GM13976 (cell line): Measurements from ENCODE around the gene ZNF695.

ENCODE experiments used
- DNase-seq: peaks from one replicate; pipeline ENCODE4 v3.0.0; 2012; ENCODE audit warnings: low spot score
- CTCF ChIP-seq: IDR thresholded peaks from 2 replicates; pipeline ENCODE4 v1.5.1; 2012; ENCODE audit warnings: borderline replicate concordance, mild to moderate bottlenecking; ENCODE audit not compliant: insufficient read depth; ENCODE audit errors: extremely low read depth, missing control alignments, control extremely low read depth
- in situ Hi-C: fragments of 300-500 bp; cut with MboI; formaldehyde crosslinking; loops from one replicate; pipeline ENCODE4 v1.12.0; 2022; ENCODE audit warnings: low sequenced_read_pairs, mixed read lengths, inconsistent platforms; ENCODE audit not compliant: unreplicated experiment

ZNF695 gene

DNA sequence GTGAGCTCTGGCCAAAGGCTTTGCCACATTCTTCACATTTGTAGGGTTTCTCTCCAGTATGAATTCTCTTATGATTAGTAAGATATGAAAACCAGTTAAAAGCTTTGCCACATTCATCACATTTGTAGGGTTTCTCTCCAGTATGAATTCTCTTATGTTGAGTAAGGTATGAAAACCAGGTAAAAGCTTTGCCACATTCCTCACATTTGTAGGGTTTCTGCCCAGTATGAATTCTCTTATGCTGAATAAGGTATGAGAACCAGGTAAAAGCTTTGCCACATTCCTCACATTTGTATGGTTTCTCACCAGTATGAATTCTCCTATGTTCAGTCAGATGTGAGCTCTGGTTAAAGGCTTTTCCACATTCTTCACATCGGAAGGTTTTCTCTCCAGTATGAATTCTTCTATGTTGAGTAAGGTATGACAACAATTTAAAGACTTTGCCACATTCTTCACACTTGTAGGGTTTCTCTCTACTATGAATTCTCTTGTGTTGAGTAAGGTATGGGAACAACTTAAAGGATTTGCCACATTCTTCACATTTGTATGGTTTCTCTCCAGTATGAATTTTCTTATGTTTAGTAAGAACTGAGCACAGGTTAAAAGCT, 20.7 kb downstream of the ZNF695 start:
- DNase-seq = no peak
- in situ Hi-C loops = no loop called here
- no peak for TF ChIP-seq CTCF

GRCh38 chr1:246978785-246979184, 29.1 kb downstream of the ZNF695 start:
- TF ChIP-seq CTCF = no peak

GRCh38 chr1:246978281-246978680, 29.6 kb downstream of the ZNF695 start:
- TF ChIP-seq CTCF = no peak
- in situ Hi-C loops = no loop called here
- DNase-seq = no peak

More at GRCh38 chr1:246978785-246979184, 29.1 kb downstream of the ZNF695 start:
- in situ Hi-C loops = no loop called here
- DNase-seq = no peak

- in situ Hi-C loops = no loop called here
- TF ChIP-seq CTCF = no peak
- DNase-seq = no peak
Measured at GRCh38 chr1:246971969-246972368, 35.9 kb downstream of the ZNF695 start.

DNA sequence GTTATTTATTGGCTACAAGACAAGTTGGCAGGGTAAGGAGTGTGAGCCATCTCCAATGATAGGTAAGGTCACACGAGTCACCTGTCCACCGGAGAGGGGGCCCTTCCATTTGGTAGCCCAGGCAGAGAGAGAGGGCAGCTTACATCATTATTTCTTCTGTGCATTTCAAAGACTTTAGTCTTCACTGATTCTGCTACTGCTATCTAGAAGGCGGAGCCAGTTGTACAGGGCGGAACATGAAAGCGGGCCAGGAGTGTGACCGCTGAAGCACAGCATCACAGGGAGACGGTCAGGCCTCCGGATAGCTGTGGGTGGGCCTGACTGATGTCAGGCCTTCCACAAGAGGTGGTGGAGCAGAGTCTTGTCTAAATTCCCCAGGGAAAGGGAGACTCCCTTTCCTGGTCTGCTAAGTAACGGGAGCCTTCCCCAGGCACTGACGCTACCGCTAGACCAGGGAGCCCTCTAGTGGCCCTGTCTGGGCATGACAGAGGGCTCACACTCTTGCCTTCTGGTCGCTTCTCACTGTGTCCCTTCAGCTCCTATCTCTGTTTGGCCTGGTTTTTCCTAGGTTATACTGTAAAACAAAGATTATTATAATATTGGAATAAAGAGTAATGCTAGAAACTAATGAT, 36.7 kb downstream of the ZNF695 start:
- peak; percentile 21 for TF ChIP-seq CTCF
- DNase-seq = no peak
- in situ Hi-C loops = no loop called here

DNA sequence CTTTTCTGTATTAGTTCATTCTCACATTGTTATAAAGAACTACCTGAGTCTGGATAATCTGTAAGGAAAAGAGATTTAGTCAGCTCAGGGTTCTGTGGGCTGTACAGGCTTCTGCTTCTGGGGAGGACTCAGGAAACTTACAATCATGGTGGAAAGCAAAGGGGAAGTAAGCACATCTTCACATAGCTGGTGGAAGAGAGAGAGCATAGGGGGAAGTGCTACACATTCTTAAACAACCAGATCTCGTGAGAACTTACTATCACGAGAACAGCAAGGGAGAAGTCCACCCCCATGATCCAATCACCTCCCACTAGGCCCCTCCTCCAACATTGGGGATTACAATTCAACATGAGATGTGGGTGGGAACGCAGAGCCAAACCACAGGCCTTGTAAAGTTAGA, 38.2 kb downstream of the ZNF695 start:
- no peak for DNase-seq
- no peak for TF ChIP-seq CTCF
- in situ Hi-C loops = no loop called here
